ENCODE data around the gene FBLIM1.
"Not testable (repeated sequence)": the region's sequence is repeated elsewhere in the genome, so short reads cannot be mapped to it uniquely, and the experiment has no call there.

FBLIM1 gene

GRCh38 chr1:15770313-15770962 is 11.8 kb downstream of the FBLIM1 start:
- DNase-seq: no peak

DNA sequence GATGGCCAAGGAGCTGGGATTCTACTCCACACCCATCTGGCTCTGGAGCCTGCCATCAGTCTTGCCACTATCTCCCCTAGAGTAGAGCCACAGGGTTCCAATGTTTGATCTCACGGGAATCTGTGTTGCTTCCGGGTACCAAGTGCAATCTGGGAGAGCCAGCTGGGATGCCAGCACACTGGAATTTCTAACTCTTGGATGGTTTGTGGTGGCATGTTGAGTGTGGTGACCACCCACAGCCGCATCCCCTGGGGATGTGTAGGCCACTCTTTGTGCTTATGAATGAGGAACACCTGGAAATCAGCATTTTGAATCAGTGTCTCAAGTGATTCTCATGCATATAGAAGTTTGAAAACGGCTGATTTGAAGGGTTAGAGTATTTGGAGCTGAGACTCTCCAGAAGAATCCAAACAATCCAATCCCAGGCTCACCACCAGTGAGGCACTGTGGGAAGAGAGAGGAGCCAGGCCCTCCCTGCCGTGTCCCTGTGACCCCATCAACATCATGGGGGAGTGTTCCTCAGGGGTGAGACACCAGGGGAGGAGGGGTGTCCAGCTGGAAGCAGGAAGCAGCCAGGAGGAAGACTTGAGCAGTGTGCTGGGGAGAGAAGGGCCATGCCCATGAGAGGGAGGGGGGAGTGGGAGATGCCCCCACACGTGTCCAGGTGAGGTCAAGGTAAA is 13.4 kb downstream of the FBLIM1 start:
- DNase-seq: no peak

- no peak for DNase-seq
Measured at GRCh38 chr1:15775706-15776105, 17.1 kb downstream of the FBLIM1 start.

DNA sequence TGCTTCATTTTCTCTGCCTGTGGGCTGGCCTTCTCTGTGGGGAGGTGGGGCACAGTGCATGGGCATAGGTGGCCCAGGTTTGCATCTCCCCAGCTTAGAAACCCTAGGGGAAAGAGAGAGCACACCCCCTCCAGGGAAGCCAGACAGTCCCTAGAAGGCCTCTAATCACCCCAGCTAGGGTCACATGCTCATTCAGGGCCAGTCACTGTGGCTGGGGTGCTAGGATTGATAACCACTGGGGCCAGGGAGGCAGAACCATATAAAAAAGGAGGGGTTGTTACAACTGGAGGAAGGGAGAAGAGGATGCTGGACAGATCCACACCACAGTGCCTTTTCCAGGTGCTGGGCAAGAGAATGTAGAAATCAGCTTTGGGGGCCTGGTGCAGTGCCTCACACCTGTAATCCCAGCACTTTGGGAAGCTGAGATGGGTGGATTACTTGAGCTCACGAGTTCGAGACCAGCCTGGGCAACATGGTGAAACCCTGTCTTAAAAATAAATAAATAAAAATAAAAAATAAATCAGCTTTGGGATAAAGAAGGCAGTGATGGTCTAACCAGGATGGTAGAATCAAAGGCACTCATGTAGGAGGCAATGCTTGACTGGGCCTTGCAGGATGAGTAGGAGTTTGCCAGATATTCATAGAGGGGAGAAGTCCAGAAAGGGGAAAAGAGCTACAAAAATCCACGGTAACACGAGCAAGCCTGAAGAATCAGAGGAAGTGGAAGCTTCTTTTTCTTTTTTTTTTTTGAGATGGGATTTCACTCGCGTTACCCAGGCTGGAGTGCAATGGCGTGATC is 19.5 kb downstream of the FBLIM1 start:
- no peak for DNase-seq

DNA sequence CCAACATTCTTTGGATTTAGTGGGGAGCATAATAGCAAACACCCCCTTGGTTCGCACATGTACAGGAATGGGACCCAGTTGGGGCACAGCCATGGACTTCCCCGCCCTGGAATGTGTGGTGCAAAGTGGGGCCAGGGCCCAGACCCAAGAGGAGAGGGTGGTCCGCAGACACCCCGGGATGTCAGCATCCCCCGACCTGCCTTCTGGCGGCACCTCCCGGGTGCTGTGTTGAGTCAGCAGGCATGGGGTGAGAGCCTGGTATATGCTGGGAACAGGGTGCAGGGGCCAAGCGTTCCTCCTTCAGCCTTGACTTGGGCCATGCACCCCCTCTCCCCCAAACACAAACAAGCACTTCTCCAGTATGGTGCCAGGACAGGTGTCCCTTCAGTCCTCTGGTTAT is 27.1 kb downstream of the FBLIM1 start:
- DNase-seq: no peak

DNA sequence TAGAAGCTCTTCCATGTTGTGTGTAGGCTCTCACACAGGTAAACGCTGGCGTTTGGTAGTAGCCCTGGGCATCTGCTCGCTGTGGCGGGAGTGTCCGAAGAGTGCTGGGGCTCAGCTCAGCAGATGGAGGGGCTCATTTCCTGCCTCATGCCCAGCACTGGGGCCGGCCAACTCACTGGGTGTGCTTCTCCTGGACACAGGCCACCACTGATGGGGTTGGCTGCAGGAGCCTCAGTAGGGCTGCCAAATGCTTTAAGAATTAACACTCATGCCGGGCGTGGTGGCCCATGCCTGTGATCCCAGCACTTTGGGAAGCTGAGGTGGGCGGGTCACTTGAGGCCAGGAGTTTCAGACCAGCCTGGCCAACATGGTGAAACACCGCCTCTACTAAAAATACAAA is 28.0 kb downstream of the FBLIM1 start:
- no peak for DNase-seq

GRCh38 chr1:15788624-15789301 is 30.2 kb downstream of the FBLIM1 start:
- DNase-seq: no peak

GRCh38 chr1:15796086-15796462 is 37.5 kb downstream of the FBLIM1 start:
- no peak for DNase-seq

DNA sequence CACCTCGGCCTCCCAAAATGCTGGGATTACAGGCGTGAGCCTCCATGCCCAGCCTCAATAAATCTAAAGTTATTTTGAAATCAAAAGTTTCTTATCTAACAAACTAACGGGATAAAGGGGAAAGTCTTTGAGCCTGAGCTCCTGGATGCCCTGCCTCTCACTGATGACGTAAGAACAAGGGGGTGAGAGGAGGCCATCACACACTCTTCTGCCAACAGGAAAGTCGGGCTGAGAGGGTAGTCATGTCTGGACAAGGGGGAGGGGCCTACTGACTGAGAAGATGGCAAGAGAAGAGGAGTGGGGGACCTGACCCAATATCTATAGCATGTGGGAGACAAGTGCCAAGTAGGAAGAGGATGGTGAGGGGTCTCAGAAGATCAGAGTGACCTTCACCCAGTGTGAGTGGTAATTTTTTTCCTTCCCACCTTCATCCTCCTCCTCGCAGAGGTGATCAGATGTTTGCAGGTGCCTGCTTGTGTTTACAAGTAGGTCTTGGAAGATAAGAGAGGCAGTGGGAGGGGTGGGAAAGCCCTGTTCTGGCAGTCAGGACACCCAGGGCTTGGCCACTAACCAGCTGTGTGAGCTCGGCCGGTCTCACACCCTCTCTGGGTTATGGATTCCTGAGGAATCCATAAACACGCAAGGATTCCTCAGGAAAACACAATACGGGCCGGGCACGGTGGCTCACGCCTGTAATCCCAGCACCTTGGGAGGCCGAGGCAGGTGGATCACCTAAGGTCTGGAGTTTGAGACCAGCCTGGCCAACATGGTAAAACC is 39.2 kb downstream of the FBLIM1 start:
- no peak for DNase-seq

GRCh38 chr1:15799004-15799867 is 40.6 kb downstream of the FBLIM1 start:
- DNase-seq: no peak

DNA sequence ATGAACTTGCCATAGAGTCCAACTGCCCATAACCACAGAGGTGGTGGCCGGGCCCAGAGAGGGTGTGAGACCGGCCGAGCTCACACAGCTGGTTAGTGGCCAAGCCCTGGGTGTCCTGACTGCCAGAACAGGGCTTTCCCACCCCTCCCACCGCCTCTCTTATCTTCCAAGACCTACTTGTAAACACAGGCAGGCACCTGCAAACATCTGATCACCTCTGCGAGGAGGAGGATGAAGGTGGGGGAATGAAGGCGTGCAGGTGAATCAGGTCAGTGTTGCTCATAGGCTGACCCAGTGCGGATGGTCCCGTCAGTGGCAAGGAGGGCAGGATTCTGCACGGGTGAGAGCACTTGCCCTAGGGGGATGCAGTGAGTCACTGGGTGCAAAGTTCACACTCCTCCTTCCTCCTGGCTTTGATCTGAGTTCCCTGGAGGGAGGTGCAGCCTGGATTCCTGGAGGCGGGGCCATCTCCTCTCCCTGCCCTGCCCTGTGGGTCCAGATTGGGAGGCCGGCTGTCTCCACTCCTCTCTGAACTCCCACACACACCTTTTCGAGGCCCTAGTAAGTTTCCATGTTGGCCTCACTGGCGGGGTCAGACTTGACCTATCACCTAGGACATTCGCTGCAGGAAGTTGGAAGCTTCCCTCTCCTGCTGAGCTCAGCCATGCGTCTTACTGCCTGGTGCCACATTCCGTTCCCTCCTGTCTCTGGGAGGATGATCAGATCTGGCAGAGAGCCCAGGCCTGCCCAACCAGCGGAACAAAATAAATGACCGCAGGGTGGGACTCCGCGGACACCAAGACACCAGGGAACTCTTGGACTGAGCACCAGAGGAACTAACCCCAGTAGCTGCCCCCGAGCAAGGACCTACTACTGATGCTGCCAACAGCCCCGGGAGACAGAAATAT is 41.6 kb downstream of the FBLIM1 start:
- no peak for DNase-seq

GRCh38 chr1:15802234-15802965 is 43.8 kb downstream of the FBLIM1 start:
- no peak for DNase-seq

DNA sequence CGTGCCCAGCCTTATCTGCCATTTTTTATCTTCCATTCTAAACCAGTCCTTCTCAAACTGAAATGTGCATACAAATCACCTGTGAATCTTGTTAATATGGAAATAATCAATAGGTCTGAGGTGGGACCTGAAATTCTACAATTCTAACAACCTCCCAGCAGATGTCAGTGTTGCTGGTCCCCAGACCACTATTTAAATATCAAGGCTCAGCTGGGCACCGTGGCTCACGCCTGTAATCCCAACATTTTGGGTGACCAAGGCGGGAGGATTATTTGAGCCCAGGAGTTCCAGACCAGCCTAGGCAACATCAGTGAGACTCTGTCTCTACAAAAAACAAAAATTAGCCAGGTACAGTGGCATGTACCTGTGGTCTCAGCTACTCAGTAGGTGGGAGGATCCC is 44.8 kb downstream of the FBLIM1 start:
- no peak for DNase-seq

DNA sequence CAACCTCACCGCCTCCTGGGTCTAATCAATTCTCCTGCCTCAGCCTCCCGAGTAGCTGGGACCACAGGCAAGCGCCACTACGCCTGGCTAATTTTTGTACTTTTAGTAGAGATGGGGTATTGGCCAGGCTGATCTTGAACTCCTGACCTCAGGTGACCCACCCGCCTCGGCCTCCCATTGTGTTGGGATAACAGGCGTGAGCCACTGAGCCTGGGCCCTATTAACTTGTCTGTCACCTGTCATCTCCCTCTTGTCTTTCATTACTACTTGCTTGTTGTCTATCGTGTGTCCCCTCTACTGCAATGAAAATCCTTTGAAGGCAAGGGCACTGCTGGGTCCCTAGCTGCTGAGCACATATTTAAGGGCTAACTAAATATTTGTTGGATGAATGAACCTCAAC is 45.5 kb downstream of the FBLIM1 start:
- no peak for DNase-seq

- DNase-seq: no peak
Measured at GRCh38 chr1:15807121-15807520, 48.5 kb downstream of the FBLIM1 start.

- not testable (repeated sequence) for DNase-seq
Measured at GRCh38 chr1:15807549-15807948, 49.0 kb downstream of the FBLIM1 start, which contains the start of gene UQCRHL. Gene UQCRHL, minus strand, starts transcription at chr1:15807649. Its CDS starts 0 bp downstream, at chr1:15807649.

GRCh38 chr1:15808955-15809354 is 50.4 kb downstream of the FBLIM1 start:
- no peak for DNase-seq

- DNase-seq: no peak
Measured at GRCh38 chr1:15810073-15810472, 51.5 kb downstream of the FBLIM1 start.

- no peak for DNase-seq
Measured at GRCh38 chr1:15816674-15817073, 58.1 kb downstream of the FBLIM1 start.

DNA sequence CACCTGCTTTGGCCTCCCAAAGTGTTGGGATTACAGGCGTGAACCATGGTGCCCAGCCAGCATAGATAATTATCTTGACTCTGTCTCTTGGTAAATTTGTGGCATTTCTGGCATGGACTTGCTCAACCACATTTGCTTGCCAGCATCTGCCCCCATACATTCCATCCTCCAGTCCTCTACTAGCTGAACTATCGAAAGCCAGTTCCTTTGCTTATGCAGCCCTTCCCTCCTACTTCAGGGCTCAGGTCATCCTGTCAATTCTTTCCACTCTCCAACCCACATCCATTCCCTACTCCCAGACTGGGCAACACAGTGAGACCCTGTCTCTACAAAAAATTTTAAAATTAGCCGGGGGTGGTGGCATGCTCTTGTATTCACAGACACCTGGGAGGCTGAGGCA is 61.9 kb downstream of the FBLIM1 start:
- DNase-seq: no peak
